MG63 (cell line): ENCODE results near the gene BARD1. TPM values are rescaled to one million over a fixed set of nuclear protein-coding genes. Genes with fewer than 3 reads are reported as not detected.
"Not testable (repeated sequence)": the region's sequence is repeated elsewhere in the genome, so short reads cannot be mapped to it uniquely, and the experiment has no call there.

Experiments
- DNase-seq: peaks from one replicate; pipeline ENCODE4 v3.0.0-alpha.2; 2020
- H3K27me3 ChIP-seq: fragments of 250-450 bp; sonication (Bioruptor Pico); 2 replicates; pipeline ENCODE4 v1.5.1; 2020; ENCODE audit warnings: mild to moderate bottlenecking, moderate library complexity
- H3K36me3 ChIP-seq: fragments of 250-450 bp; sonication (Bioruptor Pico); 2 replicates; pipeline ENCODE4 v1.5.1; 2020; ENCODE audit warnings: mild to moderate bottlenecking, moderate library complexity
- H3K4me3 ChIP-seq: fragments of 250-450 bp; sonication (Bioruptor Pico); 2 replicates; pipeline ENCODE4 v1.5.1; 2020; ENCODE audit warnings: mild to moderate bottlenecking, moderate library complexity
- H3K9me3 ChIP-seq: fragments of 250-450 bp; sonication (Bioruptor Pico); 2 replicates; pipeline ENCODE4 v1.5.1; 2020; ENCODE audit warnings: mild to moderate bottlenecking, moderate library complexity
- total RNA-seq: library from RNA; depleted of rRNA; stranded (reverse); fragments of >200 nt; shearing (Covaris generic); gene quantifications from 2 replicates; pipeline ENCODE4 v1.2.3, GENCODE V29; 2014; ENCODE audit warnings: low replicate concordance; rRNA removed

The BARD1 gene
- 6.2 and 8.5 TPM in 2 replicates for total RNA-seq

- no peaks in the 10 kb centered on the region for H3K9me3 ChIP-seq
- peak within 1 kb of the TSS; percentile 95 for H3K4me3 ChIP-seq
- peak; percentile 72 for DNase-seq
- H3K36me3 ChIP-seq: peaks cover 11% of the 10 kb centered on the region
- no peaks in the 10 kb centered on the region for H3K27me3 ChIP-seq
Observed at GRCh38 chr2:214808981-214809750, at the start of gene BARD1. TSS of gene BARD1 (minus strand) at chr2:214809683. CDS start at chr2:214809569, 114 bp downstream.

- Histone ChIP-seq H3K36me3 (no peaks in the 10 kb centered on the region), H3K9me3 (no peaks in the 10 kb centered on the region), H3K27me3 (no peaks in the 10 kb centered on the region), H3K4me3 (no peak overlapping the region)
- DNase-seq: no peak
Observed at GRCh38 chr2:214856137-214856536, 46.7 kb upstream of the BARD1 start.

GRCh38 chr2:214853906-214854305 is 44.4 kb upstream of the BARD1 start:
- no peak for DNase-seq
- Histone ChIP-seq H3K36me3 (no peaks in the 10 kb centered on the region), H3K27me3 (no peaks in the 10 kb centered on the region), H3K9me3 (no peaks in the 10 kb centered on the region), H3K4me3 (no peak overlapping the region)

GRCh38 chr2:214843823-214844222 is 34.3 kb upstream of the BARD1 start:
- Histone ChIP-seq H3K36me3 (no peaks in the 10 kb centered on the region), H3K27me3 (no peaks in the 10 kb centered on the region), H3K9me3 (no peaks in the 10 kb centered on the region), H3K4me3 (no peak overlapping the region)
- no peak for DNase-seq

GRCh38 chr2:214839464-214839863 is 30.0 kb upstream of the BARD1 start:
- H3K4me3 ChIP-seq: no peak overlapping the region
- H3K27me3 ChIP-seq: no peaks in the 10 kb centered on the region
- no peak for DNase-seq
- no peaks in the 10 kb centered on the region for H3K36me3 ChIP-seq
- no peaks in the 10 kb centered on the region for H3K9me3 ChIP-seq

- Histone ChIP-seq H3K4me3 (no peak overlapping the region), H3K36me3 (no peaks in the 10 kb centered on the region)
- DNase-seq: no peak
Observed at GRCh38 chr2:214837466-214837865, 28.0 kb upstream of the BARD1 start.

GRCh38 chr2:214836568-214836967 is 27.1 kb upstream of the BARD1 start:
- no peaks in the 10 kb centered on the region for H3K9me3 ChIP-seq
- no peaks in the 10 kb centered on the region for H3K36me3 ChIP-seq
- peak overlapping the region; percentile 21; the same call in 1 of the 2 replicates for H3K4me3 ChIP-seq
- DNase-seq: no peak
- no peaks in the 10 kb centered on the region for H3K27me3 ChIP-seq

More at GRCh38 chr2:214837466-214837865, 28.0 kb upstream of the BARD1 start:
- H3K27me3 ChIP-seq: no peaks in the 10 kb centered on the region
- no peaks in the 10 kb centered on the region for H3K9me3 ChIP-seq

- H3K4me3 ChIP-seq: no peak overlapping the region
- DNase-seq: no peak
- no peaks in the 10 kb centered on the region for H3K9me3 ChIP-seq
- H3K36me3 ChIP-seq: no peaks in the 10 kb centered on the region
- H3K27me3 ChIP-seq: no peaks in the 10 kb centered on the region
Observed at GRCh38 chr2:214830794-214831346, 21.4 kb upstream of the BARD1 start.

GRCh38 chr2:214816008-214816533 is 6.6 kb upstream of the BARD1 start:
- Histone ChIP-seq H3K4me3 (no peak overlapping the region), H3K27me3 (no peaks in the 10 kb centered on the region), H3K9me3 (no peaks in the 10 kb centered on the region), H3K36me3 (no peaks in the 10 kb centered on the region)
- no peak for DNase-seq

GRCh38 chr2:214810671-214811070 is 1.2 kb upstream of the BARD1 start:
- Histone ChIP-seq H3K36me3 (peaks cover 7% of the 10 kb centered on the region), H3K27me3 (no peaks in the 10 kb centered on the region), H3K9me3 (no peaks in the 10 kb centered on the region), H3K4me3 (peak overlapping the region; percentile 95)
- no peak for DNase-seq

GRCh38 chr2:214809751-214810564 is 475 bp upstream of the BARD1 start:
- no peaks in the 10 kb centered on the region for H3K27me3 ChIP-seq
- H3K36me3 ChIP-seq: peaks cover 7% of the 10 kb centered on the region
- H3K4me3 ChIP-seq: peak overlapping the region; percentile 95
- DNase-seq: peak; percentile 98
- no peaks in the 10 kb centered on the region for H3K9me3 ChIP-seq

- peak overlapping the region; percentile 95 for H3K4me3 ChIP-seq
- no peak for DNase-seq
- no peaks in the 10 kb centered on the region for H3K27me3 ChIP-seq
- H3K36me3 ChIP-seq: peaks cover 12% of the 10 kb centered on the region
- no peaks in the 10 kb centered on the region for H3K9me3 ChIP-seq
Observed at GRCh38 chr2:214807653-214808052, 1.8 kb downstream of the BARD1 start.

GRCh38 chr2:214801768-214802397 is 7.6 kb downstream of the BARD1 start:
- Histone ChIP-seq H3K27me3 (no peaks in the 10 kb centered on the region), H3K9me3 (no peaks in the 10 kb centered on the region), H3K4me3 (no peak overlapping the region), H3K36me3 (peaks cover 11% of the 10 kb centered on the region)
- DNase-seq: no peak

GRCh38 chr2:214801068-214801467 is 8.4 kb downstream of the BARD1 start:
- peaks cover 6% of the 10 kb centered on the region for H3K36me3 ChIP-seq
- no peaks in the 10 kb centered on the region for H3K27me3 ChIP-seq
- H3K9me3 ChIP-seq: no peaks in the 10 kb centered on the region
- no peak for DNase-seq
- no peak overlapping the region for H3K4me3 ChIP-seq

- no peak for DNase-seq
- H3K27me3 ChIP-seq: no peaks in the 10 kb centered on the region
- H3K36me3 ChIP-seq: peaks cover 8% of the 10 kb centered on the region
- no peak overlapping the region for H3K4me3 ChIP-seq
- H3K9me3 ChIP-seq: no peaks in the 10 kb centered on the region
Observed at GRCh38 chr2:214800180-214800579, 9.3 kb downstream of the BARD1 start.

GRCh38 chr2:214796911-214797310 is 12.6 kb downstream of the BARD1 start:
- no peaks in the 10 kb centered on the region for H3K27me3 ChIP-seq
- no peak for DNase-seq
- no peaks in the 10 kb centered on the region for H3K9me3 ChIP-seq
- H3K4me3 ChIP-seq: no peak overlapping the region
- peaks cover 24% of the 10 kb centered on the region for H3K36me3 ChIP-seq

- H3K36me3 ChIP-seq: peaks cover 51% of the 10 kb centered on the region
- DNase-seq: not testable (repeated sequence)
Observed at GRCh38 chr2:214783181-214783580, 26.3 kb downstream of the BARD1 start.

More at GRCh38 chr2:214783181-214783580, 26.3 kb downstream of the BARD1 start:
- H3K4me3 ChIP-seq, H3K27me3 ChIP-seq, H3K9me3 ChIP-seq: not testable (repeated sequence)
